ENCODE data around the gene SLC30A7.
"Not testable (repeated sequence)": the region's sequence is repeated elsewhere in the genome, so short reads cannot be mapped to it uniquely, and the experiment has no call there.

SLC30A7 gene

DNA sequence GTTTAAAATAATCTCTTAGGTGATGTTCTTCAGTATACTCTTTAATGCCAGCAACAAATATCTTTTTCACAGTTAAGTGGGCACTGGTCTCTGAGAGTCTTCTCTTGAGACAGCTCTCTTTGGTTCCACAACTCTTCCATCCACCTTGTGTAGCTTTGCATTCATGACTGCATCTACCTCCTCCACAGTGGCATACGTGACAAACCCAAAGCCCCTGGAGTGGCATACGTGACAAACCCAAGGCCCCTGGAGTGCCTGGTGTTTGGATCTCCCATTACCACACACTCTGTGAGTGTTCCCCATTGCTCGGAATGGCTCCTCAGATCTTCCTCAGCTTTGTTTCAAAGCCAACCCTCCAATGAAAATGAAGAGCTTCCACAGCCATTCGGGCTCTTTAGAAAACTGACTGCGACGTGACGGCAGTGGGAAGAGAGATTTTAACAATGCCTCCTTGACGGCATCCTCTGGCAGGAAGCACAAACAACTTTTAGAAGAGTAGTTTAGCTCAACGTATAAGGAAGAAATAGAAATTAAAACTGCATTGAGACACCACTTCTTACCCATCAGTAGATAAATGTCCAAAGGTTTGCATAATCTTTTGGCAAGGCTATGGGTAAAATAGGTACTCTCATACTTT is 45.8 kb downstream of the SLC30A7 start:
- no peak for DNase-seq

GRCh38 chr1:100942304-100943046 is 46.6 kb downstream of the SLC30A7 start:
- DNase-seq: no peak

GRCh38 chr1:100943533-100943932 is 47.6 kb downstream of the SLC30A7 start:
- DNase-seq: no peak

- DNase-seq: not testable (repeated sequence)
These were observed 50.2 kb downstream of the SLC30A7 start for GRCh38 chr1:100946064-100946463.

- not testable (repeated sequence) for DNase-seq
These were observed 51.9 kb downstream of the SLC30A7 start for GRCh38 chr1:100947816-100948215.

GRCh38 chr1:100948721-100949405 is 53.0 kb downstream of the SLC30A7 start:
- DNase-seq: not testable (repeated sequence)

GRCh38 chr1:100949515-100950158 is 53.7 kb downstream of the SLC30A7 start:
- DNase-seq: peak; percentile 3 to 63

GRCh38 chr1:100950337-100950736 is 54.4 kb downstream of the SLC30A7 start:
- DNase-seq: no peak

DNA sequence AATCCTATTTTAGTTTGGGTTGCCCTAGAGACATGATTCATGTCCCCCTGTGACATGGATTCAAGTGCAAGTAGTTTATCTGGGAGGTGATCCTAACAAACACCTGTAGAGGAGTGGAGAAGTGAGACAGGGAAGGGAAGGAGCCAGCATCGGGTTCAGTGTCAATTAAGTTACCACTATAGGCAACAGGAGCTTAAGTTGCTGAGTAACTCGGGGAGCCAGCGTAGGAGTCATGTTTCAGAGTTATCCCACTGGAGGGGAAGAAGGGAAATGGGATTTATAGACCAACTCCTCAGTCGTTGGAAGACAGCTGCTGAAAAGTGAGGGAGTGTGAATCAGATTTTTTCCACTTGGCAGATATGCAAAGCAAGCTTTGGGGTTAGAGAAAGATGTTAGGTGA is 54.9 kb downstream of the SLC30A7 start:
- DNase-seq: no peak

DNA sequence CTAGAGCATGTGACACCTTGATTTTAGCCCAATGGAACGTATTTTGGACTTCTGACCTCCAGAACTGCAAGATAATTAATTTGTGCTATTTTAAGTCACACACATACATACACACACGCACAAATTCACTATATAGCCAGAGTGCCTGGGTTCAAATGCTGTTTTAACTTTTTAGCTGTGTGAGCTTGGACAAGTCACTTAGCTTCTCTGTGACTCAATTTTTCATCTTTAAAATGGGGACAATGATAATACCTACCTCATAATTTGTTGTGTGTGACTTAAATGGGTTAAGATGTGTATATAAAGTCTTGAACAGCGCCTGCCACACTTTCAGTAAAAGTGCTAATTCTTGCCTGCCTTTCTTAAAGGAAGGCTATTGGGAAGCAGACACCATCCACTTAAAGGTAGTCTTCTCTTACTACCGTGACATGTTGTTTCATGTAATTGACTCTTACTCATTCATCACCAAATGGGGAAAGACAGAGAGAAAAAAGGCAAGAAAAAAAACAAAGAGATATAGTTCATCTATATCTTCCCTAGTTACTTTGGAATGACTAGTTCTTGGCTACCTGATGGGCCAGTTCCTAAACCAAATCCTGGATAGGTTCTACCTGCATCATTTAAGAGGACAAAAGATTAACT is 56.3 kb downstream of the SLC30A7 start:
- DNase-seq: no peak

GRCh38 chr1:100952970-100953369 is 57.1 kb downstream of the SLC30A7 start:
- DNase-seq: not testable (repeated sequence)

GRCh38 chr1:100953960-100954730 is 58.3 kb downstream of the SLC30A7 start:
- no peak for DNase-seq

DNA sequence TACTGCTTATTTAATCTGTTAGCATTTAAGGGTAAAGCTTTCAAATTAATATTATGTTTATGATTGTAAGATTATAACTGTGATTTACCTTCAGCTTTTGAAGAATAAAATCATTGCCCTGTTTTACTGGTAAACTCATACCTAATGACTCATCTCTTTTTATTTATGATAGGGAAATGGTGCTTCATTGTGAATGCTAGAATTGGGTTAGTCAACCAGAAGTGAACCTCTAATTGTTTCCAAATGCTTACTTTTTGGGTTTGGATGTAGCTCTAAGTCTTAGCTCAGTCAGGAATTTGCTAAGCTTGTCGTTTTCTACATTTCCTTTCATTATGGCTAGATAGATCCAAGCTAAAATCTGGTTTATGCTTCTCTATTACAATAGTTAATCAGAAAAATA is 59.4 kb downstream of the SLC30A7 start:
- no peak for DNase-seq

- no peak for DNase-seq
These were observed 63.7 kb downstream of the SLC30A7 start for GRCh38 chr1:100959502-100960060.

DNA sequence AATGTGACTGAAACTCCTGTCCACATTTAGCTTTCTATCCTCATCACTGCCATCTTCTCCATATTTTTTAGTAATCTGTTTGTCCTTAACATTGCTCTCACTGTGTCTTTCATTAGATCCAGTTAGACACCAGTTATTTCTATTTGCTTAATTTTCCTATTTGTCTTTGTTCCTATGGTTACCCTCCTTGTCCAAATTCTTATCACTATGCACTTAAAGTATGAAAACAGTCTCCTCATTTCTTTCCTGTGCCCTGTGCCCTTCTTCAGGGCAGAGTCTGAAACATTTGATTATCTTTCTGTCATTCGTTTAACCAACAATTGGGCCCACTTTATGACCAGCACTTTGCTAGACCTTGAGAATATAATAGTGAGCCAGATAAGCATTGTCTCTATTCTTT is 64.2 kb downstream of the SLC30A7 start:
- no peak for DNase-seq

DNA sequence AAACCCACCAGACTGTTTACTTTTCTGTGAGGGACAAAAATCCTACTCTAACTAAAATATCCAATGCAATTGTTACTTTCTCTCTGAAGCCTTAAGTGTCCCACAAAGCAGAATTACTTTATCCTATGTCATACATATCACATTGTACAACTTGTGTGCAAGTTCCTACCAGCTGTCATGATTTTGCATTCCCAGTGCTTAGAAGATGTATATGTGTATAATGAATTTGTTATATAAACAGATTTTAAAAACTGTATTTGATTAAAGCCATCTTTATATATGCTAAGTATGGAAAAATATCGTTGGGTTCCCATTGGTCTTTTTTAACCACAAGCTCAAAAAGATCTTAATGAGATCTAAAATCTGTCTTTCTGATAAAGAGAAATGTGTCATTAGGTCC is 72.7 kb downstream of the SLC30A7 start:
- DNase-seq: no peak

DNA sequence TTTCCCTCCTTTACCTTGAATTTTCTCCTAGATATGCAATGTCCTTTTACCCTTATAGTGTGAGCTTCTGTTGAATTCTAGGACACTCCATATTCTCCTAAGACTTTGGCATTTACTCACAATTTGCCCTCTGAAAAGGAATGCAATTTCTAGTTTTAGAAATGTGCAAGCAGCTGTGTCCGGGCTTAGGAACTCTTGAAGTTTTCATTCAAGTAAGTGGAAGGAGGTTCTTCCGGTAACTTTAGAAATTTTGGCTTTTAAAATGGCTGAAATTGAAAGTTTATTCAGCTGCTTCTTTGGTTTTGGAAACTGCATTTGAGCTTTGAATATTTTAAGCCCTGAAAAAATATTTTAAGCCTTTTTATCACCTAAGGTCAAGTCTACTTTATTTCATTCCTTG is 73.4 kb downstream of the SLC30A7 start:
- no peak for DNase-seq

GRCh38 chr1:100971021-100971420 is 75.1 kb downstream of the SLC30A7 start:
- DNase-seq: no peak

DNA sequence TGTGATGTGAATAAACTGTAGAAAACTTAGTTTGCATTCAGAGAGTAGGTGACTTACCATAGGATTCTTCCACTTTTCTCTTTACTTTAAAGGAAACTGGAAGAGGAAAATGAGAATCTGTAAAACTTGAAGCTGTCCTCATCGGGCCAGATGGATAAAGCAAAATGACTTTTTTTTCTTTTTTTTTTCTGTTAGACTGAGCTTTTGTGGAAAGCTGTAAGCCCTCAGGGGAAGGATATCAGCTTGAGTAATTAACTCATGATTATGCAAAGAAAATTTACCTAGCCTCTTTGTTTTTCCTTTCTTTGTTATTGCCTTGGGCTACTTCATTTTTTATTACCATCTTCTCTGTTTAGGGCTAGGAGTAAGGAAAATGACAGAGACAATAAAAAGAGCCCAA is 76.3 kb downstream of the SLC30A7 start:
- no peak for DNase-seq

GRCh38 chr1:100976936-100977335 is 81.0 kb downstream of the SLC30A7 start:
- no peak for DNase-seq

DNA sequence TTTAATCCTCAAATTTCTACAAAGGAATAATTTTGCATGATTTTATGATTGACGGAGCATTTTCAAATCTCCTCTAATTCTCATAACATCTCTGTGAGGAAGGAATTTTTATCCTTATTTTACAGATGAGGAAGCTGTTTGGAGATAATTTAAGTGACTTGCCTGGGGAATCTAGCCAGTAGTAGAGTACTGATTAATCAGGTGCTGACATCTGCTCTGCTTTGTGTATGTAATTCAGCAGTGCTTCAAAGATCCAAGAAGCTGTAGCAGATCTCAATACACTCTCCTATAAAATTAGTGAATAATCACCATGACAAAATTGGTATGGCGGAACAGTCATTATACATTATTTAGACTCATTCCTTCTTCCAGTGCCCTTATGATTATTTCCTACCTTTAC is 83.7 kb downstream of the SLC30A7 start:
- DNase-seq: no peak

DNA sequence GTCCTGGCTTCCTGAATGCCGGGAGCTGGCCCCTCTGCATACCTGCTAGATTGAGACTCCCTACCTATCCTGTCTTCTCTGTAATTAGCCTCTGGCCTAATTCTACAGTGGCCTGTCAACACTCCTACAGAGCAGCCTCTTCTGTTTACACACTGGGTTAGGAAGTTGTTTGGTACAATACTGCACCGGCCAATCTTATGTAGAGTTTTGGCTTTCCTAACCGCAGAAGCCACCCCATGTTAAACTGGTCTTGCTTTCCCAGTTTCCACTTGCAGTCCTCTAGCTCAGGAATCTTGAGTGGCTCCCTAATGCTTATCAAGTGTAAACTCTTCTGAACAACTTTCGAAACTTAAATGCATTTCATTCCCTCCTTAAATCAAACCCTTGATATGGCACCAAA is 86.9 kb downstream of the SLC30A7 start:
- DNase-seq: no peak
